Measurements from ENCODE around the gene ERVK3-1. TPM values are rescaled to one million over a fixed set of nuclear protein-coding genes. Genes with fewer than 3 reads are reported as not detected.

The ERVK3-1 gene
- total and polyA plus RNA-seq, 2 of the 13 experiments (the other 11 are each of a cell fraction or from before 2014, with no cell fraction given) = 28.5 to 38.7 TPM

DNA sequence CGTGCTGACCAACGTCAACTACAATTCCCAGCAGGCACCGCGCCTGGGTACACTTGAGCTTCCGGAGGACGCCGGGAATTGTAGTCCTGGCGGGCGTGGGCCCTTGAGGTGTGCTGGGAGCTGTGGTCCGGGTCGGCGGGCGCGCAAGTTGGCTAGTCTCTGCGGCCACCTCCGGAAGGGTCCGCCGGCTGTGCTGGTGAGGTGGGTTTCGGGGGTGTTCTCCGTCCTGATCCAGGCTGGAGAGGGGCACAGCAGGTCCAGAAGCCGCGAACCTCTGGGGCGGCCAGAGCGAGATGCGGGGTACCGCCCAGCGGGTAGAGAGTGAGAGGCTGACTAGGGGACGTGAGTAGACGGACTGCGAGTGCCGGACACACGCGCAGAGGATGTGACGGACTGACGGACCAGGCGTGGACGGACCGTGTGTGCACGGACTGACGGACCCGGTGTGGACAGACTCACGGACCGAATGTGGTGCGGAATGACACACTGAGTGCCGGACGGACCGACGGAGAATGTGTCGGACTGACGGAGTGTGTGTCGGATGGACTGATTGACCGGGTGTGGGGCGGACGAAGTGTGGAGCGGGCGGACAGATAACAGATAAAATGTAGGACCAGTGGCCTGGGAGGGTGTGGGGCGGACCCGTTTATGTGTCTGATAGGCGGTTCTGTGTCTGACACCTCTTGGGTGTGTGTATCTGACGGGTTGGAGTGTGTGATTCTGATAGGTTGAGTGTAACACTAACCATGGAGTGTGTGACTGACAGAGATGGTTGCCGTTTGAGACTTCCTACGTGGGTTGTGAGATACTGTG is 21.9 kb downstream of the ERVK3-1 start, which contains the start of gene ZSCAN22 (continued):
- TF ChIP-seq, protein P1, sequence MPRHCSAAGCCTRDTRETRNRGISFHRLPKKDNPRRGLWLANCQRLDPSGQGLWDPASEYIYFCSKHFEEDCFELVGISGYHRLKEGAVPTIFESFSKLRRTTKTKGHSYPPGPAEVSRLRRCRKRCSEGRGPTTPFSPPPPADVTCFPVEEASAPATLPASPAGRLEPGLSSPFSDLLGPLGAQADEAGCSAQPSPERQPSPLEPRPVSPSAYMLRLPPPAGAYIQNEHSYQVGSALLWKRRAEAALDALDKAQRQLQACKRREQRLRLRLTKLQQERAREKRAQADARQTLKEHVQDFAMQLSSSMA (CRISPR knock-in tag; IDR thresholded peaks at IDR 0.05) = peak; percentile 64
- TF ChIP-seq, protein P2, sequence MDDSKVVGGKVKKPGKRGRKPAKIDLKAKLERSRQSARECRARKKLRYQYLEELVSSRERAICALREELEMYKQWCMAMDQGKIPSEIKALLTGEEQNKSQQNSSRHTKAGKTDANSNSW (CRISPR knock-in tag; IDR thresholded peaks at IDR 0.05; ENCODE audit: borderline replicate concordance) = 0 out of 2 replicates have a peak, but pooled peaks have one; percentile 74
- TF ChIP-seq, protein P3, sequence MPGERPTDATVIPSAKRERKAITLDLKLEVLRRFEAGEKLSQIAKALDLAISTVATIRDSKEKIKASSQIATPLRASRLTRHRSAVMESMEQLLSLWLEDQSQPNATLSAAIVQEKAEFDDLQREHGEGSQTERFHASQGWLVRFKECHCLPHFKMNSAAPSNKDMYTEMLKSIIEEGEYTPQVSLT (CRISPR knock-in tag; IDR thresholded peaks at IDR 0.05; ENCODE audit: borderline replicate concordance, low read depth) = peak; percentile 74; the same call in 1 of the 2 replicates
- TF ChIP-seq, protein P4, sequence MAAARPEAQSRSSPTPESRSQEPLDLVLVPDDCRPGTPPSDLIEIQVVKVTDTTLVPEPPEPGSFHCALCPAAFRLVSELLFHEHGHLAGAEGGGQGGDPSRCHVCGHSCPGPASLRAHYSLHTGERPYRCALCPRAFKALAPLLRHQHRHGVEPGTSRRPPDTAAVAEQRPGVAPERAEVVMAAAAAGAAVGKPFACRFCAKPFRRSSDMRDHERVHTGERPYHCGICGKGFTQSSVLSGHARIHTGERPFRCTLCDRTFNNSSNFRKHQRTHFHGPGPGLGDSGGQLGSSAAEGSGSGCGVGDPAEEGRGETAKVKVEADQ (CRISPR knock-in tag; IDR thresholded peaks at IDR 0.05; ENCODE audit: borderline replicate concordance) = peak; percentile 81; the same call in 1 of the 2 replicates
- TF ChIP-seq, protein P5, sequence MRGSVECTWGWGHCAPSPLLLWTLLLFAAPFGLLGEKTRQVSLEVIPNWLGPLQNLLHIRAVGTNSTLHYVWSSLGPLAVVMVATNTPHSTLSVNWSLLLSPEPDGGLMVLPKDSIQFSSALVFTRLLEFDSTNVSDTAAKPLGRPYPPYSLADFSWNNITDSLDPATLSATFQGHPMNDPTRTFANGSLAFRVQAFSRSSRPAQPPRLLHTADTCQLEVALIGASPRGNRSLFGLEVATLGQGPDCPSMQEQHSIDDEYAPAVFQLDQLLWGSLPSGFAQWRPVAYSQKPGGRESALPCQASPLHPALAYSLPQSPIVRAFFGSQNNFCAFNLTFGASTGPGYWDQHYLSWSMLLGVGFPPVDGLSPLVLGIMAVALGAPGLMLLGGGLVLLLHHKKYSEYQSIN (CRISPR knock-in tag; IDR thresholded peaks at IDR 0.05; ENCODE audit: borderline replicate concordance) = no peak
- no peak for TF ChIP-seq ZNF180 (CRISPR knock-in tag; IDR thresholded peaks at IDR 0.05; ENCODE audit: borderline replicate concordance, low read depth)
- no peak; the same call in 1 of the 2 replicates for TF ChIP-seq FOSL1 (CRISPR knock-in tag; IDR thresholded peaks at IDR 0.05; ENCODE audit: borderline replicate concordance)
- TF ChIP-seq, protein P6, sequence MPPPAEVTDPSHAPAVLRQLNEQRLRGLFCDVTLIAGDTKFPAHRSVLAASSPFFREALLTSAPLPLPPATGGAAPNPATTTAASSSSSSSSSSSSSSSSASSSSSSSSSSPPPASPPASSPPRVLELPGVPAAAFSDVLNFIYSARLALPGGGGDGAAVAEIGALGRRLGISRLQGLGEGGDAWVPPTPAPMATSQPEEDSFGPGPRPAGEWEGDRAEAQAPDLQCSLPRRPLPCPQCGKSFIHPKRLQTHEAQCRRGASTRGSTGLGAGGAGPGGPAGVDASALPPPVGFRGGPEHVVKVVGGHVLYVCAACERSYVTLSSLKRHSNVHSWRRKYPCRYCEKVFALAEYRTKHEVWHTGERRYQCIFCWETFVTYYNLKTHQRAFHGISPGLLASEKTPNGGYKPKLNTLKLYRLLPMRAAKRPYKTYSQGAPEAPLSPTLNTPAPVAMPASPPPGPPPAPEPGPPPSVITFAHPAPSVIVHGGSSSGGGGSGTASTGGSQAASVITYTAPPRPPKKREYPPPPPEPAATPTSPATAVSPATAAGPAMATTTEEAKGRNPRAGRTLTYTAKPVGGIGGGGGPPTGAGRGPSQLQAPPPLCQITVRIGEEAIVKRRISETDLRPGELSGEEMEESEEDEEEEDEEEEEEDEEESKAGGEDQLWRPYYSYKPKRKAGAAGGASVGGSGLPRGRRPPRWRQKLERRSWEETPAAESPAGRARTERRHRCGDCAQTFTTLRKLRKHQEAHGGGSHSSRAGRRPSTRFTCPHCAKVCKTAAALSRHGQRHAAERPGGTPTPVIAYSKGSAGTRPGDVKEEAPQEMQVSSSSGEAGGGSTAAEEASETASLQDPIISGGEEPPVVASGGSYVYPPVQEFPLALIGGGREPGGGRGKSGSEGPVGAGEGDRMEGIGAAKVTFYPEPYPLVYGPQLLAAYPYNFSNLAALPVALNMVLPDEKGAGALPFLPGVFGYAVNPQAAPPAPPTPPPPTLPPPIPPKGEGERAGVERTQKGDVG (CRISPR knock-in tag; IDR thresholded peaks at IDR 0.05; ENCODE audit: borderline replicate concordance) = 0 out of 2 replicates have a peak, but pooled peaks have one; percentile 82
- TF ChIP-seq ZMYM2 (CRISPR knock-in tag; IDR thresholded peaks at IDR 0.05) = peak; percentile 51; the same call in 1 of the 2 replicates
- TF ChIP-seq ZNF558 (CRISPR knock-in tag; IDR thresholded peaks at IDR 0.05; ENCODE audit: borderline replicate concordance) = peak; percentile 87; the same call in 1 of the 2 replicates
- peak; percentile 43; the same call in 1 of the 2 replicates for TF ChIP-seq HOXA5 (CRISPR knock-in tag; IDR thresholded peaks at IDR 0.05)
- TF ChIP-seq PHF20 (CRISPR knock-in tag; IDR thresholded peaks at IDR 0.05) = peak; percentile 94
- TF ChIP-seq FOXA3 (CRISPR knock-in tag; IDR thresholded peaks at IDR 0.05) = peak; percentile 57
- TF ChIP-seq MYNN (CRISPR knock-in tag; IDR thresholded peaks at IDR 0.05; ENCODE audit: low read depth) = no peak
- TF ChIP-seq ZKSCAN8 (CRISPR knock-in tag; IDR thresholded peaks at IDR 0.05; ENCODE audit: borderline replicate concordance) = no peak
- TF ChIP-seq ZNF33B (CRISPR knock-in tag; IDR thresholded peaks at IDR 0.05) = peak; percentile 86
- no peak for TF ChIP-seq NR2F6 (IDR thresholded peaks at IDR 0.05)
- TF ChIP-seq NR2F6 (CRISPR knock-in tag; IDR thresholded peaks at IDR 0.05) = peak; percentile 27; the same call in 1 of the 2 replicates
- peak; percentile 98 for TF ChIP-seq HCFC1 (IDR thresholded peaks at IDR 0.05; ENCODE audit: low read depth, low read length)
- TF ChIP-seq ZBTB20 (CRISPR knock-in tag; IDR thresholded peaks at IDR 0.05; ENCODE audit: borderline replicate concordance, low read depth) = peak; percentile 35; the same call in 1 of the 2 replicates
- no peak; the same call in 1 of the 2 replicates for TF ChIP-seq CAMTA2 (CRISPR knock-in tag; IDR thresholded peaks at IDR 0.05; ENCODE audit: borderline replicate concordance)
- no peak for TF ChIP-seq TP53 (CRISPR knock-in tag; conservative IDR thresholded peaks at IDR 0.05)
- TF ChIP-seq ZNF75D (CRISPR knock-in tag; IDR thresholded peaks at IDR 0.05; ENCODE audit: borderline replicate concordance) = no peak
